ENCODE measurements around the gene ITIH5. TPM values are rescaled to one million over a fixed set of nuclear protein-coding genes. Genes with fewer than 3 reads are reported as not detected.

Gene ITIH5
- total and polyA plus RNA-seq, 2 donors (not counting 1 experiment from before 2014, with no cell fraction given), result 0.22 to 12.4 TPM

- H3K4me1 ChIP-seq (ENCODE audit: control insufficient read depth, extremely low read depth, insufficient read depth, low read length), result no peaks in the 10 kb centered on the region
- H3K9me3 ChIP-seq (ENCODE audit: control insufficient read depth, insufficient read depth, low read depth, low read length), result no peaks in the 10 kb centered on the region
- H3K27me3 ChIP-seq (ENCODE audit: control insufficient read depth, insufficient read depth, low read length), result no peaks in the 10 kb centered on the region
- no peak for DNase-seq (ENCODE audit: low read depth in 2 of 2)
- no peak overlapping the region for H2AFZ ChIP-seq (ENCODE audit: low read length)
- H3K4me2 ChIP-seq (ENCODE audit: extremely low read depth, insufficient read depth, low read length), result no peak overlapping the region
- no peak overlapping the region for H3K9ac ChIP-seq (ENCODE audit: insufficient read depth, low read length)
- no peaks in the 10 kb centered on the region for H4K20me1 ChIP-seq (ENCODE audit: control insufficient read depth, extremely low read depth, insufficient read depth, low read length)
- no peaks in the 10 kb centered on the region for H3K79me2 ChIP-seq (ENCODE audit: control insufficient read depth, insufficient read depth, low read length)
- H3K4me3 ChIP-seq (replicated peaks in 1 of 4; ENCODE audit: control extremely low read depth in 1 of 4, insufficient read depth in 1 of 4, low read depth in 3 of 4, low read length in 4 of 4), result no peak overlapping the region
- no peaks in the 10 kb centered on the region for H3K36me3 ChIP-seq (ENCODE audit: control insufficient read depth, insufficient read depth, low read length)
- no peak overlapping the region for H3K27ac ChIP-seq (ENCODE audit: insufficient read depth, low read length)
- no peak for TF ChIP-seq EZH2 (IDR thresholded peaks at IDR 0.05; ENCODE audit: low read length, missing control alignments)
Measured at GRCh38 chr10:7515439-7515838, 151.3 kb downstream of the ITIH5 start.

DNA sequence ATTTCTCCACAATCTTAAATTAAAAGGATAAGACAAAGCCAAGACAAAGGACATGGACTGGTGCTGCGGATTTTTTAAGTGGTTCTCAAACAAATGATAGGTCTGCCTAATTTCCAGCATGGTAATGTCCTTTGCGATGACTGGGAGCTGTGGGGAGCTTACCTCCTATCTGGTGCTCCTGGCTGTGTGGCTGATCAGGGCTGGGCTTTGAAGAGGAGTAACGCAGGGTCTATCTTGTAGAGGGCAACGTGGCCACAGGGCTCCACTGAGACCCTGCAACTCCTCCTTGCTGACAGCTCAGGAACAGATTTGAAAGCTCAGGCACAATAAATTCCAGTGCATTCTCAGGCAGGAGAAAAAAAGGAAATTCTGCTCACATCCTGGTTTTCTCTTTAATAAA lies 152.8 kb downstream of the ITIH5 start:
- H3K79me2 ChIP-seq (ENCODE audit: control insufficient read depth, insufficient read depth, low read length), result no peaks in the 10 kb centered on the region
- H3K4me3 ChIP-seq (replicated peaks in 1 of 4; ENCODE audit: control extremely low read depth in 1 of 4, insufficient read depth in 1 of 4, low read depth in 3 of 4, low read length in 4 of 4), result no peak overlapping the region
- no peaks in the 10 kb centered on the region for H3K9me3 ChIP-seq (ENCODE audit: control insufficient read depth, insufficient read depth, low read depth, low read length)
- no peak overlapping the region for H2AFZ ChIP-seq (ENCODE audit: low read length)
- H3K4me1 ChIP-seq (ENCODE audit: control insufficient read depth, extremely low read depth, insufficient read depth, low read length), result no peaks in the 10 kb centered on the region
- no peak overlapping the region for H3K27ac ChIP-seq (ENCODE audit: insufficient read depth, low read length)
- no peaks in the 10 kb centered on the region for H3K36me3 ChIP-seq (ENCODE audit: control insufficient read depth, insufficient read depth, low read length)
- no peaks in the 10 kb centered on the region for H3K27me3 ChIP-seq (ENCODE audit: control insufficient read depth, insufficient read depth, low read length)
- H4K20me1 ChIP-seq (ENCODE audit: control insufficient read depth, extremely low read depth, insufficient read depth, low read length), result no peaks in the 10 kb centered on the region
- H3K9ac ChIP-seq (ENCODE audit: insufficient read depth, low read length), result no peak overlapping the region
- TF ChIP-seq, protein P1, sequence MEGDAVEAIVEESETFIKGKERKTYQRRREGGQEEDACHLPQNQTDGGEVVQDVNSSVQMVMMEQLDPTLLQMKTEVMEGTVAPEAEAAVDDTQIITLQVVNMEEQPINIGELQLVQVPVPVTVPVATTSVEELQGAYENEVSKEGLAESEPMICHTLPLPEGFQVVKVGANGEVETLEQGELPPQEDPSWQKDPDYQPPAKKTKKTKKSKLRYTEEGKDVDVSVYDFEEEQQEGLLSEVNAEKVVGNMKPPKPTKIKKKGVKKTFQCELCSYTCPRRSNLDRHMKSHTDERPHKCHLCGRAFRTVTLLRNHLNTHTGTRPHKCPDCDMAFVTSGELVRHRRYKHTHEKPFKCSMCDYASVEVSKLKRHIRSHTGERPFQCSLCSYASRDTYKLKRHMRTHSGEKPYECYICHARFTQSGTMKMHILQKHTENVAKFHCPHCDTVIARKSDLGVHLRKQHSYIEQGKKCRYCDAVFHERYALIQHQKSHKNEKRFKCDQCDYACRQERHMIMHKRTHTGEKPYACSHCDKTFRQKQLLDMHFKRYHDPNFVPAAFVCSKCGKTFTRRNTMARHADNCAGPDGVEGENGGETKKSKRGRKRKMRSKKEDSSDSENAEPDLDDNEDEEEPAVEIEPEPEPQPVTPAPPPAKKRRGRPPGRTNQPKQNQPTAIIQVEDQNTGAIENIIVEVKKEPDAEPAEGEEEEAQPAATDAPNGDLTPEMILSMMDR (conservative IDR thresholded peaks at IDR 0.05 in 1 of 2, IDR thresholded peaks at IDR 0.05 in 1 of 2; ENCODE audit: low read depth in 1 of 2, low read length in 2 of 2), result no peak
- TF ChIP-seq EZH2 (IDR thresholded peaks at IDR 0.05; ENCODE audit: low read length, missing control alignments), result no peak
- H3K4me2 ChIP-seq (ENCODE audit: extremely low read depth, insufficient read depth, low read length), result no peak overlapping the region
- DNase-seq (ENCODE audit: low read depth in 2 of 2), result no peak

- Histone ChIP-seq H3K79me2 (ENCODE audit: control insufficient read depth, insufficient read depth, low read length) (no peaks in the 10 kb centered on the region), H3K4me3 (replicated peaks in 1 of 4; ENCODE audit: control extremely low read depth in 1 of 4, insufficient read depth in 1 of 4, low read depth in 3 of 4, low read length in 4 of 4) (no peak overlapping the region), H2AFZ (ENCODE audit: low read length) (no peak overlapping the region), H4K20me1 (ENCODE audit: control insufficient read depth, extremely low read depth, insufficient read depth, low read length) (no peaks in the 10 kb centered on the region), H3K4me2 (ENCODE audit: extremely low read depth, insufficient read depth, low read length) (no peak overlapping the region), H3K9me3 (ENCODE audit: control insufficient read depth, insufficient read depth, low read depth, low read length) (no peaks in the 10 kb centered on the region), H3K4me1 (ENCODE audit: control insufficient read depth, extremely low read depth, insufficient read depth, low read length) (no peaks in the 10 kb centered on the region), H3K9ac (ENCODE audit: insufficient read depth, low read length) (no peak overlapping the region), H3K36me3 (ENCODE audit: control insufficient read depth, insufficient read depth, low read length) (no peaks in the 10 kb centered on the region), H3K27me3 (ENCODE audit: control insufficient read depth, insufficient read depth, low read length) (no peaks in the 10 kb centered on the region), H3K27ac (ENCODE audit: insufficient read depth, low read length) (no peak overlapping the region)
- TF ChIP-seq, protein P1 (conservative IDR thresholded peaks at IDR 0.05 in 1 of 2, IDR thresholded peaks at IDR 0.05 in 1 of 2; ENCODE audit: low read depth in 1 of 2, low read length in 2 of 2), result no peak
- no peak for TF ChIP-seq EZH2 (IDR thresholded peaks at IDR 0.05; ENCODE audit: low read length, missing control alignments)
- DNase-seq (ENCODE audit: low read depth in 2 of 2), result no peak
Measured at GRCh38 chr10:7513455-7513854, 153.3 kb downstream of the ITIH5 start.

Measured in fibroblast of lung (primary cell).